WTC11 (cell line): ENCODE measurements around the gene ARHGAP32.

Experiments
- ATF1 ChIP-seq: sonication (generic); formaldehyde crosslinking; IDR thresholded peaks from 2 replicates; pipeline ENCODE4 v1.8.1; 2023; ENCODE audit warnings: mild to moderate bottlenecking, moderate library complexity, missing genetic modification reagents
- CTCF ChIP-seq: fragments of 200-600 bp; IDR thresholded peaks from 2 replicates; pipeline ENCODE4 v1.8.0; 2022; ENCODE audit warnings: antibody characterized with exemption
- FOXJ3 ChIP-seq: sonication (generic); formaldehyde crosslinking; IDR thresholded peaks from 2 replicates; pipeline ENCODE4 v1.9.0; 2021; ENCODE audit warnings: missing genetic modification reagents, mild to moderate bottlenecking, borderline replicate concordance
- FOXP1 ChIP-seq: sonication (generic); formaldehyde crosslinking; IDR thresholded peaks from 2 replicates; pipeline ENCODE4 v1.8.0; 2022; ENCODE audit warnings: missing genetic modification reagents, mild to moderate bottlenecking, moderate library complexity, borderline replicate concordance
- ZBTB43 ChIP-seq: sonication (generic); formaldehyde crosslinking; IDR thresholded peaks from 2 replicates; pipeline ENCODE4 v1.8.1; 2023; ENCODE audit warnings: mild to moderate bottlenecking, missing genetic modification reagents
- ZMAT4 ChIP-seq: fragments of 250-450 bp; sonication (Bioruptor Pico); IDR thresholded peaks from 2 replicates; pipeline ENCODE4 v1.9.0; 2021; ENCODE audit warnings: mild to moderate bottlenecking

- TF ChIP-seq CTCF (no peak), ZBTB43 (CRISPR knock-in tag) (no peak), ZMAT4 (CRISPR knock-in tag) (no peak), ATF1 (CRISPR knock-in tag) (no peak), FOXP1 (CRISPR knock-in tag) (no peak), FOXJ3 (CRISPR knock-in tag) (no peak)
These were observed 271.5 kb downstream of the ARHGAP32 start for GRCh38 chr11:128920666-128921065.
